ENCODE data around the gene ACVR1B.
A peak's percentile ranks its signal among the peaks of the same experiment; 100 is the strongest.
"Not testable (repeated sequence)": the region's sequence is repeated elsewhere in the genome, so short reads cannot be mapped to it uniquely, and the experiment has no call there.

ACVR1B gene

GRCh38 chr12:51963477-51963876 lies 12.0 kb downstream of the ACVR1B start:
- H3K27ac Mint-ChIP-seq: no peak overlapping the region
- no peak overlapping the region for H3K4me3 Mint-ChIP-seq
- peaks cover 30% of the 10 kb centered on the region for H3K36me3 Mint-ChIP-seq (ENCODE audit: low read depth)
- peaks cover 22% of the 10 kb centered on the region for H3K4me1 Mint-ChIP-seq (ENCODE audit: low read depth)
- H3K27me3 Mint-ChIP-seq: no peaks in the 10 kb centered on the region
- no peaks in the 10 kb centered on the region for H3K9me3 Mint-ChIP-seq

GRCh38 chr12:51969643-51970042 lies 18.1 kb downstream of the ACVR1B start:
- Mint-ChIP-seq H3K4me3 (no peak overlapping the region), H3K27ac (no peak overlapping the region), H3K36me3 (ENCODE audit: low read depth) (no peaks in the 10 kb centered on the region), H3K27me3 (no peaks in the 10 kb centered on the region), H3K4me1 (ENCODE audit: low read depth) (peaks cover 55% of the 10 kb centered on the region), H3K9me3 (no peaks in the 10 kb centered on the region)

- Mint-ChIP-seq H3K4me3 (peak overlapping the region; percentile 73), H3K27ac (peak overlapping the region; percentile 46), H3K9me3 (no peaks in the 10 kb centered on the region), H3K27me3 (no peaks in the 10 kb centered on the region), H3K4me1 (ENCODE audit: low read depth) (peaks cover 69% of the 10 kb centered on the region), H3K36me3 (ENCODE audit: low read depth) (peaks cover 10% of the 10 kb centered on the region)
Observed at GRCh38 chr12:51970904-51971646, 19.6 kb downstream of the ACVR1B start.

- Mint-ChIP-seq H3K27me3 (no peaks in the 10 kb centered on the region), H3K4me3 (peak overlapping the region; percentile 73), H3K4me1 (ENCODE audit: low read depth) (peaks cover 77% of the 10 kb centered on the region), H3K36me3 (ENCODE audit: low read depth) (peaks cover 18% of the 10 kb centered on the region), H3K27ac (peak overlapping the region; percentile 46), H3K9me3 (no peaks in the 10 kb centered on the region)
Observed at GRCh38 chr12:51971679-51972421, 20.4 kb downstream of the ACVR1B start.

- Mint-ChIP-seq H3K27ac (peak overlapping the region; percentile 32), H3K4me1 (ENCODE audit: low read depth) (peaks cover 78% of the 10 kb centered on the region), H3K4me3 (peak overlapping the region; percentile 34), H3K27me3 (no peaks in the 10 kb centered on the region), H3K9me3 (no peaks in the 10 kb centered on the region), H3K36me3 (ENCODE audit: low read depth) (peaks cover 20% of the 10 kb centered on the region)
Observed at GRCh38 chr12:51972422-51972812, 20.9 kb downstream of the ACVR1B start.

- Mint-ChIP-seq H3K4me3 (peak overlapping the region; percentile 34), H3K27me3 (no peaks in the 10 kb centered on the region), H3K9me3 (no peaks in the 10 kb centered on the region), H3K36me3 (ENCODE audit: low read depth) (peaks cover 20% of the 10 kb centered on the region), H3K27ac (peak overlapping the region; percentile 32), H3K4me1 (ENCODE audit: low read depth) (peaks cover 78% of the 10 kb centered on the region)
Observed at GRCh38 chr12:51972849-51973273, 21.4 kb downstream of the ACVR1B start.

GRCh38 chr12:51973560-51973959 lies 22.1 kb downstream of the ACVR1B start:
- H3K36me3 Mint-ChIP-seq (ENCODE audit: low read depth): peaks cover 20% of the 10 kb centered on the region

GRCh38 chr12:51974646-51975045 lies 23.1 kb downstream of the ACVR1B start:
- no peak overlapping the region for H3K27ac Mint-ChIP-seq
- H3K4me3 Mint-ChIP-seq: peak overlapping the region; percentile 14
- peaks cover 77% of the 10 kb centered on the region for H3K4me1 Mint-ChIP-seq (ENCODE audit: low read depth)
- H3K9me3 Mint-ChIP-seq: no peaks in the 10 kb centered on the region
- peaks cover 20% of the 10 kb centered on the region for H3K36me3 Mint-ChIP-seq (ENCODE audit: low read depth)
- H3K27me3 Mint-ChIP-seq: no peaks in the 10 kb centered on the region

More at GRCh38 chr12:51973560-51973959, 22.1 kb downstream of the ACVR1B start:
- Mint-ChIP-seq H3K4me3 (no peak overlapping the region), H3K27me3 (no peaks in the 10 kb centered on the region), H3K9me3 (no peaks in the 10 kb centered on the region), H3K27ac (no peak overlapping the region), H3K4me1 (ENCODE audit: low read depth) (peaks cover 78% of the 10 kb centered on the region)

- no peaks in the 10 kb centered on the region for H3K9me3 Mint-ChIP-seq
- H3K27me3 Mint-ChIP-seq: no peaks in the 10 kb centered on the region
- H3K4me1 Mint-ChIP-seq (ENCODE audit: low read depth): peaks cover 77% of the 10 kb centered on the region
- no peak overlapping the region for H3K4me3 Mint-ChIP-seq
- H3K27ac Mint-ChIP-seq: no peak overlapping the region
- H3K36me3 Mint-ChIP-seq (ENCODE audit: low read depth): peaks cover 20% of the 10 kb centered on the region
Observed at GRCh38 chr12:51975196-51975595, 23.7 kb downstream of the ACVR1B start.

GRCh38 chr12:51976376-51977160 lies 25.1 kb downstream of the ACVR1B start:
- H3K27me3 Mint-ChIP-seq: no peaks in the 10 kb centered on the region
- no peak overlapping the region for H3K27ac Mint-ChIP-seq
- H3K9me3 Mint-ChIP-seq: no peaks in the 10 kb centered on the region
- no peak overlapping the region for H3K4me3 Mint-ChIP-seq
- peaks cover 71% of the 10 kb centered on the region for H3K4me1 Mint-ChIP-seq (ENCODE audit: low read depth)
- H3K36me3 Mint-ChIP-seq (ENCODE audit: low read depth): peaks cover 27% of the 10 kb centered on the region

GRCh38 chr12:51977320-51977753 lies 25.8 kb downstream of the ACVR1B start:
- Mint-ChIP-seq H3K4me3 (no peak overlapping the region), H3K27me3 (no peaks in the 10 kb centered on the region), H3K9me3 (no peaks in the 10 kb centered on the region), H3K27ac (no peak overlapping the region), H3K36me3 (ENCODE audit: low read depth) (peaks cover 33% of the 10 kb centered on the region), H3K4me1 (ENCODE audit: low read depth) (peaks cover 64% of the 10 kb centered on the region)

- not testable (repeated sequence) for H3K4me3 Mint-ChIP-seq, H3K27me3 Mint-ChIP-seq, H3K9me3 Mint-ChIP-seq, H3K27ac Mint-ChIP-seq
- Mint-ChIP-seq H3K36me3 (ENCODE audit: low read depth) (peaks cover 34% of the 10 kb centered on the region), H3K4me1 (ENCODE audit: low read depth) (peaks cover 44% of the 10 kb centered on the region)
Observed at GRCh38 chr12:51979306-51979705, 27.8 kb downstream of the ACVR1B start.

- Mint-ChIP-seq H3K4me1 (ENCODE audit: low read depth) (peaks cover 35% of the 10 kb centered on the region), H3K4me3 (no peak overlapping the region), H3K9me3 (no peaks in the 10 kb centered on the region), H3K27ac (peak overlapping the region; percentile 16), H3K36me3 (ENCODE audit: low read depth) (peaks cover 35% of the 10 kb centered on the region), H3K27me3 (no peaks in the 10 kb centered on the region)
Observed at GRCh38 chr12:51980051-51980808, 28.7 kb downstream of the ACVR1B start.

- Mint-ChIP-seq H3K4me3 (no peak overlapping the region), H3K9me3 (no peaks in the 10 kb centered on the region), H3K27ac (no peak overlapping the region), H3K36me3 (ENCODE audit: low read depth) (peaks cover 35% of the 10 kb centered on the region), H3K27me3 (no peaks in the 10 kb centered on the region), H3K4me1 (ENCODE audit: low read depth) (peaks cover 29% of the 10 kb centered on the region)
Observed at GRCh38 chr12:51980809-51981127, 29.3 kb downstream of the ACVR1B start.
